ENCODE results near the gene KCTD16. TPM values are rescaled to one million over a fixed set of nuclear protein-coding genes. Genes with fewer than 3 reads are reported as not detected.

The KCTD16 gene
- total RNA-seq, 1 donor from 2014 or later: 0.37 TPM

DNA sequence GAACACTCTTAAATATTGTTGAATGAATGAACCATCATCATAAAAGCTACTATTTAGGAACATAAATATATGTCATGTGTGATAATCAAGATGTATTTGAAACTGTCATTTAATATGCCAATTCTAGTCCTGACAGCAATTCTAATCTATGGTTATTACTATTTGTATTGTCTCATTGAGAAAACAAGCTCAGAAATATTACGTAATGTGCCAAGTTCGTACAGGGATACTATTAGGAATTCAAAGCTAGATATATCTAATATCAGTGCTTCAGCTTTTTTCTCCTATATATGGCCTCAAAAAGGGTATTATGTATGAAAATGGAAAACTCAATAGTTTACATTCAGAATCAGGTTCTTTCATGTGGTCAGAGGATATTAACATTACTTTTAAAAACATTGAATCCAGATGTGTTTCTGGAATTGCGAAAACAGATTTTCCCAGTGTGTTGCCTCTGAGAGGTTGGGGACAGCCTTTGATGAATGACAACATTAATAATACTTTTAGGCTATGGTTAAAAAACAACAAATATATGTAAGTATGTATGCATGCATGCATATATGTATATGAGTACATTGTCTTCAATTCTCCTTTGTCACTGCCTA is 95.1 kb downstream of the KCTD16 start:
- TF ChIP-seq, protein P1, sequence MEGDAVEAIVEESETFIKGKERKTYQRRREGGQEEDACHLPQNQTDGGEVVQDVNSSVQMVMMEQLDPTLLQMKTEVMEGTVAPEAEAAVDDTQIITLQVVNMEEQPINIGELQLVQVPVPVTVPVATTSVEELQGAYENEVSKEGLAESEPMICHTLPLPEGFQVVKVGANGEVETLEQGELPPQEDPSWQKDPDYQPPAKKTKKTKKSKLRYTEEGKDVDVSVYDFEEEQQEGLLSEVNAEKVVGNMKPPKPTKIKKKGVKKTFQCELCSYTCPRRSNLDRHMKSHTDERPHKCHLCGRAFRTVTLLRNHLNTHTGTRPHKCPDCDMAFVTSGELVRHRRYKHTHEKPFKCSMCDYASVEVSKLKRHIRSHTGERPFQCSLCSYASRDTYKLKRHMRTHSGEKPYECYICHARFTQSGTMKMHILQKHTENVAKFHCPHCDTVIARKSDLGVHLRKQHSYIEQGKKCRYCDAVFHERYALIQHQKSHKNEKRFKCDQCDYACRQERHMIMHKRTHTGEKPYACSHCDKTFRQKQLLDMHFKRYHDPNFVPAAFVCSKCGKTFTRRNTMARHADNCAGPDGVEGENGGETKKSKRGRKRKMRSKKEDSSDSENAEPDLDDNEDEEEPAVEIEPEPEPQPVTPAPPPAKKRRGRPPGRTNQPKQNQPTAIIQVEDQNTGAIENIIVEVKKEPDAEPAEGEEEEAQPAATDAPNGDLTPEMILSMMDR (conservative IDR thresholded peaks at IDR 0.05): no peak
- peaks cover 3% of the 10 kb centered on the region for H3K36me3 Mint-ChIP-seq (ENCODE audit: low read depth)
- no peak overlapping the region for H3K27ac Mint-ChIP-seq (ENCODE audit: unreplicated experiment)
- H3K4me1 Mint-ChIP-seq: no peaks in the 10 kb centered on the region
- H3K27me3 Mint-ChIP-seq (ENCODE audit: low read depth): no peaks in the 10 kb centered on the region
- peaks cover 5% of the 10 kb centered on the region for H3K9me3 Mint-ChIP-seq
- no peak overlapping the region for H3K4me3 Mint-ChIP-seq
- no peak for DNase-seq (ENCODE audit: low read depth, low spot score)

DNA sequence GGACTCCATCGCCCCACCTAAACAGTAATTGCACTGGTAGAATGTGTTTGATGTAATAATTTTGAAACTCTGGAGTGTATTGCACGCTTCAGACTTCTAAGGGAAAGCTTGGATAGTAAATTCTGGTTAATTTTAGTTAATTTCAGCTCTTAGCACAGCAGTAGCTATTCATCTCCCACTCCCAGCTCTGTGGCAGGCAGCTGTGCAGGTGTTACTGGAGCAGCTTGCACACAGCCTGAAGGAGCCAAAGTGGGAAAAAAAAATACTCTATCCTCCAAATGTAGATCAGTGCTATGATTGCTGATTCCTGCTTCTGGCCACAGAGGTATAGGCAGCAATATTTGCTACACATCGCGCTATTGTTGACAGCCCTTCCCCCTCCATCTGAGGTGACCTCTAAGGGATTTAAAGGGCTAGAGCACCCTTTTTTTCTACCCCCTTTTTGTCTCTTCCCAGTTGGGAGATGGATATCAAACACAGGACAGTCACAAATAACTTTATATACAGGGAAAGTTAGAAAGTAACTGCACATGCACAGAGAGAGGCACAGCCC is 97.4 kb downstream of the KCTD16 start:
- Mint-ChIP-seq H3K9me3 (peaks cover 8% of the 10 kb centered on the region), H3K27ac (ENCODE audit: unreplicated experiment) (no peak overlapping the region), H3K36me3 (ENCODE audit: low read depth) (peaks cover 3% of the 10 kb centered on the region), H3K4me1 (no peaks in the 10 kb centered on the region), H3K4me3 (no peak overlapping the region), H3K27me3 (ENCODE audit: low read depth) (no peaks in the 10 kb centered on the region)
- DNase-seq (ENCODE audit: low read depth, low spot score): no peak
- TF ChIP-seq, protein P1 (conservative IDR thresholded peaks at IDR 0.05): no peak

DNA sequence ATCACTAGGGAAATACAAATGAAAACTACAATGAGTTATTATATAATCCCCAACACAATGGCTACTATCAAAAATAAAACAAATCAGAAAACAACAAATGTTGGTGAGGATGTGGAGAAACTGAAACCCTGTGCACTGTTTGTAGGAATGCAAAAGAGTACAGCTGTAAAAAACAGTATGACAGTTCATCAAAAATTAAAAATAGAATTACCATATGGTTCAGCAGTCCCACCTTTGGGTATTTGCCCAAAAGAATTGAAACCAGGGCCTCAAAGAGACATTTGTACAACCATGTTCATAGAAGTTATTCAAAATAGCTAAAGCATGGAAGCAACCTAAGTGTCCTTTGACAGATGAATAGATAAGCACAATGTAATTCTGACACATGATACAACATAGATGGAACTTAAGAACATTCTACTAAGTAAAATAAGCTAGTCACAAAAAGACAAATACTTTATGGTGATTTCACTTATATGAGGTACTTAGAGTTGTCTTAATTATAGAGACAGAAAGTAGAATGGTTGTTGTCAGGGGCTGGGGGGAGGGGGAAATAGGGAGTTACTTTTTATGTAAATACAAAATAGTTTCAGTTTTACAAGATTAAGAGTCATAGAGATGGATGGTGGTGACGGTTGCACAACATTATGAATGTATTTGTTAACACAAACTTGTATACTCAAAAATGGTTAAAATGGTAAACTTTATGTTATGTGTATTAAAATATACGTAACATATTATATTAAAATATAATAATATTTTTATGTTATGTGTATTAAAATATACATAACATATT is 102.8 kb downstream of the KCTD16 start:
- TF ChIP-seq, protein P1 (conservative IDR thresholded peaks at IDR 0.05): no peak
- no peaks in the 10 kb centered on the region for H3K27me3 Mint-ChIP-seq (ENCODE audit: low read depth)
- no peak for DNase-seq (ENCODE audit: low read depth, low spot score)

DNA sequence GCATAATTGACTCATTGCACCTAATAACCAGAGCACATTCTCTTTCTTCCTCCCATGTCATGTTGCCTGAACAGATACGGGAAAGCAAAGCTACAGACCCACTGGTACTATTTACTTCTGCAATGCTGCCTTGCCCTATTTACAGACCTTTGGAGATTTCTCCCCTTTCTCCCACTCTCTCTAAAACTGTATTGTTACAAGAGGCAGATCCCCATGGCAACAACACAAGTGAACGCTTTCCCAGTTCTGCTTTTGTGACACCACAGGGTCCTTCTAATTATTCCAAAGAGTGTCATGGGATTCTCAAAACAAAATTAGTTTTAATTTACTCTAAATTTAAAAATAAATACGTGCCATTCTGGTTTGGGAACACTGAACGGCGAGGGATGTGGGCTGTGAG is 104.7 kb downstream of the KCTD16 start:
- no peak for DNase-seq (ENCODE audit: low read depth, low spot score)
- Mint-ChIP-seq H3K4me3 (peak overlapping the region; percentile 1), H3K27me3 (ENCODE audit: low read depth) (no peaks in the 10 kb centered on the region), H3K36me3 (ENCODE audit: low read depth) (peaks cover 4% of the 10 kb centered on the region), H3K9me3 (peaks cover 8% of the 10 kb centered on the region), H3K4me1 (peaks cover 21% of the 10 kb centered on the region), H3K27ac (ENCODE audit: unreplicated experiment) (peak overlapping the region; percentile 0)
- TF ChIP-seq, protein P1 (conservative IDR thresholded peaks at IDR 0.05): no peak

More for the DNA sequence above, 102.8 kb downstream of the KCTD16 start:
- Mint-ChIP-seq H3K4me3 (no peak overlapping the region), H3K36me3 (ENCODE audit: low read depth) (peaks cover 3% of the 10 kb centered on the region), H3K27ac (ENCODE audit: unreplicated experiment) (peak overlapping the region; percentile 31), H3K4me1 (peaks cover 21% of the 10 kb centered on the region), H3K9me3 (peaks cover 8% of the 10 kb centered on the region)

DNA sequence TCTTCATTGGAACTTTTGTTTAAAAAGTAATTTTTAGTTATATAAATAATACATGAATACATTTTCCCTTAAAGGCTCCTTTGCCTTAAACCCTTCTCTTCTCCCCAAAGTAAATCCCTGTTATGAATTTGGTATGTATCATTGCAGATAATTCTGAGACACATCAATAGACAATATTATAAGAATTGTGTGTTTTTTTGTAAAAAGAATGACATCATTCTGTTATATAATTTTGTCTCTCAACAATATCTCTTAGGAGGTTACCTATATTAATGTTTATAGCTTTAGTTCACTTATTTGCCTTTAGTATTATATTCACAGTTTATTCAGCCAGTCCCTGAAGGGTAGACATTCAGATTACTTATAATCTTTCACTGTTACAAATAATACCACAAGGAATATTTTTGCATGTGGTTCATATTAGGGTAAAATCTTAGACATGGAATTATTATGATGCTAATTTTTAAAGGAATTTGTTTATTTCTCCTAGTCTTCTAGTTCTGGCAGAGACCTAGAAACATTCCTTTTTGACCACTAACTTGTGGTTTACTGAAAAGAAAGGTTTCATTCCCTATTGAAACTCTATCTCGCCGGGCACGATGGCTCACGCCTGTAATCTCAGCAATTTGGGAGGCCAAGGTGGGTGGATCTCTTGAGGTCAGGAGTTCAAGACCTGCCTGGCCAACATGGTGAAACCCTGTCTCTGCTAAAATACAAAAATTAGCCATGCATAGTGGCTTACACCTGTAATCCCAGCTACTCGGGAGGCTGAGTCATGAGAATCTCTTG is 105.6 kb downstream of the KCTD16 start:
- Mint-ChIP-seq H3K36me3 (ENCODE audit: low read depth) (peaks cover 4% of the 10 kb centered on the region), H3K9me3 (peaks cover 8% of the 10 kb centered on the region), H3K27me3 (ENCODE audit: low read depth) (no peaks in the 10 kb centered on the region), H3K4me3 (no peak overlapping the region), H3K27ac (ENCODE audit: unreplicated experiment) (no peak overlapping the region), H3K4me1 (peaks cover 21% of the 10 kb centered on the region)
- no peak for DNase-seq (ENCODE audit: low read depth, low spot score)
- TF ChIP-seq, protein P1 (conservative IDR thresholded peaks at IDR 0.05): no peak

Data from neural crest cell (in vitro differentiated cells).